NCI-H524 treated with DMSO at 0.1 percent for 48 hours (cell line): ENCODE measurements around the gene DNASE1L2.
"Not testable (repeated sequence)": the region's sequence is repeated elsewhere in the genome, so short reads cannot be mapped to it uniquely, and the experiment has no call there.

Experiments
- DNase-seq: peaks from one replicate; lab custom pipeline; 2025; lab: John Stamatoyannopoulos, UW

Gene DNASE1L2

GRCh38 chr16:2240331-2240730 is 4.1 kb downstream of the DNASE1L2 start:
- DNase-seq: not testable (repeated sequence)

- no peak for DNase-seq
These were observed 6.4 kb downstream of the DNASE1L2 start for GRCh38 chr16:2242598-2242997.

GRCh38 chr16:2243031-2243528 is 6.8 kb downstream of the DNASE1L2 start:
- DNase-seq: no peak

GRCh38 chr16:2243781-2244180 is 7.5 kb downstream of the DNASE1L2 start:
- no peak for DNase-seq

- DNase-seq: peak; percentile 23
These were observed 8.1 kb downstream of the DNASE1L2 start for GRCh38 chr16:2244301-2244700.

GRCh38 chr16:2244926-2245795 is 8.9 kb downstream of the DNASE1L2 start:
- DNase-seq: no peak

- no peak for DNase-seq
These were observed 10.1 kb downstream of the DNASE1L2 start for GRCh38 chr16:2246301-2246885.

GRCh38 chr16:2250652-2251295 is 14.5 kb downstream of the DNASE1L2 start:
- no peak for DNase-seq

GRCh38 chr16:2251296-2252111 is 15.3 kb downstream of the DNASE1L2 start, which contains the start of gene ECI1:
TSS of gene ECI1 (minus strand) at chr16:2251587. CDS start at chr16:2251566, 21 bp downstream.
- DNase-seq: peak; percentile 75

- DNase-seq: no peak
These were observed 16.5 kb downstream of the DNASE1L2 start for GRCh38 chr16:2252806-2253148.

GRCh38 chr16:2253293-2253692 is 17.0 kb downstream of the DNASE1L2 start:
- DNase-seq: no peak

- no peak for DNase-seq
These were observed 20.4 kb downstream of the DNASE1L2 start for GRCh38 chr16:2256531-2257140.

GRCh38 chr16:2257726-2258125 is 21.5 kb downstream of the DNASE1L2 start:
- no peak for DNase-seq

- not testable (repeated sequence) for DNase-seq
These were observed 22.3 kb downstream of the DNASE1L2 start for GRCh38 chr16:2258530-2258929.

GRCh38 chr16:2260250-2260649 is 24.0 kb downstream of the DNASE1L2 start:
- no peak for DNase-seq

- not testable (repeated sequence) for DNase-seq
These were observed 26.8 kb downstream of the DNASE1L2 start for GRCh38 chr16:2263026-2263425.

GRCh38 chr16:2266887-2267286 is 30.6 kb downstream of the DNASE1L2 start:
- not testable (repeated sequence) for DNase-seq

- not testable (repeated sequence) for DNase-seq
These were observed 31.3 kb downstream of the DNASE1L2 start for GRCh38 chr16:2267505-2267912.

- peak; percentile 66 for DNase-seq
These were observed 31.8 kb downstream of the DNASE1L2 start, which contains the start of gene RNPS1 for GRCh38 chr16:2267913-2268666. TSS of gene RNPS1 (minus strand) at chr16:2268126. CDS start at chr16:2264643, 3,483 bp downstream.

- DNase-seq: no peak
These were observed 33.8 kb downstream of the DNASE1L2 start for GRCh38 chr16:2270070-2270462.
